IMR-90 (cell line): ENCODE results near the gene TJP3. TPM values are rescaled to one million over a fixed set of nuclear protein-coding genes. Genes with fewer than 3 reads are reported as not detected.

Source experiments
- CEBPB ChIP-seq: IDR thresholded peaks from 2 replicates; pipeline ENCODE4 v1.6.1; 2012; ENCODE audit warnings: low read depth, low read length, improper control_type of control experiment
- RCOR1 ChIP-seq: IDR thresholded peaks from 2 replicates; pipeline ENCODE4 v1.6.1; 2012; ENCODE audit warnings: mild to moderate bottlenecking, low read length, improper control_type of control experiment; ENCODE audit not compliant: insufficient replicate concordance
- SMC3 ChIP-seq: fragments of 150-350 bp; IDR thresholded peaks from 2 replicates; pipeline ENCODE4 v1.6.1; 2016; ENCODE audit warnings: low read depth, mild to moderate bottlenecking, antibody characterized with exemption, low read length, moderate library complexity
- polyA plus RNA-seq, 3 experiments: library from polyadenylated mRNA; depleted of rRNA; stranded (reverse); fragments of >200 nt; gene quantifications; 2 replicates each; pipeline ENCODE4 v1.2.3, GENCODE V29; 2012; ENCODE audit warnings: low replicate concordance in 1 of 3
- total RNA-seq: library from RNA; depleted of rRNA; stranded (reverse); fragments of >200 nt; gene quantifications from 2 replicates; pipeline ENCODE4 v1.2.3, GENCODE V29; 2012
- TF ChIP-seq, protein P1 (sequence below): fragments of 150-350 bp; IDR thresholded peaks from 2 replicates; pipeline ENCODE4 v1.6.1; 2017; ENCODE audit warnings: mild to moderate bottlenecking, antibody characterized with exemption, low read length, low read depth

TJP3 gene
- total and polyA plus RNA-seq, 2 of the 4 experiments (the other 2 are of a cell fraction) = not detected

DNA sequence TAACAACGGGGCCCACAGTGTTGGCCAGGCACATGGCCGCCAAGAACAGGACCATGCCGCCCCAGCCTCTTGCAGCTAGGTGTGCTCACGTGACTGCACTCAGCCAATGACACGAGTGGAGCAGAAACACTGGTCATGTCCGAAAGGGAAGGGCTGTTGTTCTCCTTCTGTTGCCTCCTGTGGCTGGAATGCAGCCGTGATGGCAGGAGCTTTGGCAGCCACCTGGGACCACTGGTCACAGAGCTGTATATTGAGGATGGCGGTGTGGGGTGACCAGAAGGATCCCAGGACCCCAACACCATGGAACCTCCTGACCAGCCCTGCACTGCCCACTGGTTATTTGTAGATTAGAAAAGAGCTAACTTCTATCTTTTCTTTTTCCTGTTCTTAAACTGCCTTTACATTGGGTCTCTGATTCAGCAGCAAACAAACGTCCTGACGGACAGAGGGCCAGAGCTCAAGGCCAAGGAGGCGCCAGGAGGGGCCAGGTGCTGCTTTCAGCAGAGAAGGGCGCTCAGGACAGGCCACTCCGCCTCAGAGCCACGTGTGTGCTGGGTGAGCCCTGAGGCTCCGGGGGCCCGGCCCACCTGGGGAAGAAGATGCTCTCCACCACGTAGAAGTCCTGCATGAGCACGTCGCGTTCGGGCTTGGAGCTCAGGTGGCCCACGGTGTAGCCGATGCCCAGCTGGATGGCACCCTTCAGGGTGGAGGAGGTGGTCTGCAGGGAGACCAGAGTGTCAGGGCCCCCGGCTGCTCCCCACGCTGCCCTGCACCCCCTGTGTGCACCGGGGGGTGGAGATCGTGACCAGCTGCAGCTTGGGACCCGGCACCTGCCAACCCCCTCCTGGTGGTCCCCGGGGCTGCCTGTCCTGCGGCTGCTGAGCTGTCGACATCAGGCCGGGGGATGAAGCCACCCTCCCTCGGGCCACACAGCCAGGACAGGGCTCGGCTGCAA, 46.6 kb upstream of the TJP3 start (continued):
- TF ChIP-seq RCOR1 (no peak), SMC3 (no peak), CEBPB (no peak)
- TF ChIP-seq, protein P1, sequence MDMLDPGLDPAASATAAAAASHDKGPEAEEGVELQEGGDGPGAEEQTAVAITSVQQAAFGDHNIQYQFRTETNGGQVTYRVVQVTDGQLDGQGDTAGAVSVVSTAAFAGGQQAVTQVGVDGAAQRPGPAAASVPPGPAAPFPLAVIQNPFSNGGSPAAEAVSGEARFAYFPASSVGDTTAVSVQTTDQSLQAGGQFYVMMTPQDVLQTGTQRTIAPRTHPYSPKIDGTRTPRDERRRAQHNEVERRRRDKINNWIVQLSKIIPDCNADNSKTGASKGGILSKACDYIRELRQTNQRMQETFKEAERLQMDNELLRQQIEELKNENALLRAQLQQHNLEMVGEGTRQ = no peak
